T-helper 2 cell (primary cell): ENCODE measurements around the gene RAB37.

Source experiments
- DNase-seq, 5 experiments: peaks; one replicate each; pipeline versions ENCODE4 v3.0.0 to v3.0.0-alpha.2; 2012 to 2022

RAB37 gene

GRCh38 chr17:74763565-74764387 is 26.7 kb downstream of the RAB37 start:
- DNase-seq = no peak

GRCh38 chr17:74764751-74765286 is 27.8 kb downstream of the RAB37 start:
- no peak for DNase-seq

DNA sequence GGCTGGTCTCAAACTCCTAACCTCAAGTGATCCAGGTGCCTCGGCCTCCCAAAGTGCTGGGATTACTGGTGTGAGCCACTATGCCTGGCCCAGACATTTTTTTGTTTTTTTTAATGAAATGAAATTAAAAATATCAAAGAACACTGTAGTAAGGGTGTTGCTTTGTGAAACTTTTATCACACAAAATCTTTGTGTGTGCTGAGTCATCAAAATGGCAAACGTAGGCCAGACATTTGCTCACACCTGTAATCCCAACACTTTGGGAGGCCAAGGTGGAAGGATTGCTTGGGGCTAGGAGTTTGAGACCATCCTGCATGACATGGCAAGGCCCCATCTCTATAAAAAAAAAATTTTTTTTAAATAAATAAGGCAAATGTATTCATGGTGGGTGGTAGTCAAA is 29.4 kb downstream of the RAB37 start:
- DNase-seq = no peak

GRCh38 chr17:74767111-74767516 is 30.1 kb downstream of the RAB37 start:
- DNase-seq = no peak

- DNase-seq = no peak
These were observed 31.2 kb downstream of the RAB37 start for GRCh38 chr17:74768069-74768762.

- no peak for DNase-seq
These were observed 31.7 kb downstream of the RAB37 start for GRCh38 chr17:74768763-74769114.

DNA sequence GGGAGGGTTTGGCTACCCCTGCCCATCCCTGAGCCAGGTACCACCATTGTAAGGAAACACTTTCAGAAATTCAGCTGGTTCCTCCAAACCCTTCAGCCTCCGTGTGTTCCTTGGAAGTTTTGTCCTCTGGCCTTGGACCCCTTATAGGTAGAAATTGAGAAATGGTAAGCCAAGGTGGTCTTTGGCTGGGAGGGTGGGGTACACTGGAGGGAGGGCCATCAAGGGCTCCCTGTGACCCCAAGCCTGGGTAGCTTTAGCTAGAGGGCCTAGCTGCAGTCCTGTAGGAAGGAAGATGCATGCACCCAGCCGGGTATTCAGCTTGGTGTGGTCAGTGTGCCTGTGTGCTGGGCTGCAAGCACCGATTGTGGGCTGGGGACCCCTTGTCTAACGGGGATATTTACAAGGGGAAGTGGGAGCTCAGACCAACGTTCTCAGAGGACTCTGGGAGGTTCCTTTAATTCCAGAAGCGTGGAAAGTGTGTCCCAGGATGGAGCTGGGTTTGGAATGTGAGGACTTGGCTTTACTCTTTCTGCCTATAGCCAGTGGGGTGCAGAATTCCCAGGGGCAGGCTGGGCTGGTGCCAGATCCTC is 32.3 kb downstream of the RAB37 start:
- DNase-seq = no peak

- DNase-seq = no peak
These were observed 32.9 kb downstream of the RAB37 start for GRCh38 chr17:74769856-74770497.

- peak; percentile 47 to 77 (median 67) for DNase-seq
These were observed 33.7 kb downstream of the RAB37 start for GRCh38 chr17:74770498-74771318.

DNA sequence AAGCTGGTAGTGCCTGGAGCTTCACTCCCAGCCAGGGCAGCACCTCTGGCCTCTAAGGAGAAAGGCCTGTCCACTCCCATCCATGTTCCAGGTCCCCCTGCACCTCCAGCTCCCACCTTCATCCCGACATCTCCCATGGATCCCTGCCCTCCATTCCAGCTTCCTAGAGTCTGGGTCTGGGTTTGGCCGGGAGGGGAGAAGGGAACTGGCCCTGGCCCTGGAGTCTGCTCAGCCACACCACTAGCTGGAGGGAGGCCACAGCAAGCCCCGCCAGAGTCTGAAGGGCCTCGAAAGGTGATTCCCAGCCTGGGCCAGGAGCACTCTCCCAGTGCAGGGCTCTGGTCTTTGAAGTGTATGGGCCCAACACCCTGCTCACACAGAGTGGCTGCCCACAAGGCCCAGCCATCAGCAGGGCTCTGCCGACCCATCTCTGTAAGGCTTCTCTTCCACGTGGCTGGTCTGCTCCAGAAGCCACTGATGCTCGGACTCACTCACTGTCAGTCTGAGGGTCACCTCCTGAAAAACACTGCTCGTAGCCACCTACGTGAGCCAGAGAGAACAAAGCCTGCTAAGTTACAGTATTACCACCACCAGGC is 34.4 kb downstream of the RAB37 start:
- DNase-seq = no peak

- no peak for DNase-seq
These were observed 35.0 kb downstream of the RAB37 start for GRCh38 chr17:74772053-74772452.

GRCh38 chr17:74773414-74773813 is 36.4 kb downstream of the RAB37 start:
- DNase-seq = no peak

DNA sequence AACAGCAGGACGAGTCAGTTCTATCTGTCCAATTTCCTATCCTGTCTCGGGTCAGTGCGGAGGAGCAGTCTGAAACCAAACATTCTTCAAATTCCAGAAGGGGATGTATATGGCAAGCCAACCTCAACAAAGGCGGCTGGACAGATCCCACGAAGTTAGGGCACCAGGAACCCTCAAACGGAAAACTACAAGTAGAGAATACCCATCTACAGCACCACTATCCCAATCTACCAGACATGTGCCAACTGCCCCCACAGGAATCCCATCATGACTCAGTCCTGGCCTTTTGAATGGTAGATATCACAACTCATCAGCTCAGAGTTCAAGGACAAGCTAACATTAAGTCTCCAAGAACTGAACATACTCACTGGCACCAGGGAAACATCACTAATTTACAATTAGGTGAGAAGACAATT is 36.8 kb downstream of the RAB37 start:
- no peak for DNase-seq

- DNase-seq = no peak
These were observed 38.5 kb downstream of the RAB37 start for GRCh38 chr17:74775409-74776043.

DNA sequence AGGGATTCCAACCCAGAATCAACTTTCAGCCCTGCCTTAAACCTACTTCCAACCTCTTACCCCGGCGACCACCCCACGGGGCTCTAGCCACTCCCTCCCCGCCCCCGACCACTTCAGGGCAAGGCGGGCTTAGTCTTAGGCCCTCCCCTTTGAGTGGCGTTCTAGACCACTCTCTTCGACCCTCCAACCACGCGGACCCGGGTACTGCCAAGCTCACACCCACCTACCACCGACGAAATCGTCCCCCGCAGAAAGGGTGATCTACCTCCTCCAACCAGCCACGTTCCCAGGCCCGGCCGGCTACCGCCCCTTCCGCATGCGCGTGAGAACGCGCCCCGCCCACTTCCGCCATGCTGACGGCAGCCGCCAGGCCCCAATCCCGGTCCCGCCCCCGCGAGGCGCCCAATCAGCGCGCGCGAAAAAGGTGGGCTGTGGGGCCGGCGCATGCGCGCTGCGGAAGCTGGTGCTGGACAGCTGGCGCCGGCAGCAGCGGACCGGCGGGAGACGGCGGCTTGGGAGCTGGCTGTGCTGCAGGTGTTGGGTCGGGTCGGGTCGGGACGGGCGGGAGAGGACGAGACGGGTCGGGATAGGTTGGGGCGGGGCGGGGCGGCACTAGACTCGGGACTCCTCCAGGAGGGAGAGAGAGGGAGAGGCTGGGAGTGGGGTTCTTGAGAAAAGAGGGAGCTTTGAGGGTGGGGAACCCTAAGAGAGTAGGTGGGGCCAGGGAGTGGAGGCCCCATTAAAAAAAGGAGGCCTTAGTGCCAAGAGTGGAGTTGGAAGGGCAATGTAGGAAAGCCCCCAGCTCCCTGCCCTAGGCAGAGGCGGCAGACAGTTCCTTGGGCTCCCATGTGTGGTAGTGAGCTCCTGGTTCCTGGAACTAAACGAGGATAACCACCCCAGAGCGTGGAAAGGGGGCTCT is 39.2 kb downstream of the RAB37 start, which contains the start of gene NAT9:
NAT9 (minus strand) TSS at position 302 of the 919 bp plus-strand sequence. CDS start 647 bp downstream, outside the sequence.
- peak; percentile 96 to 99 (median 98) for DNase-seq

DNA sequence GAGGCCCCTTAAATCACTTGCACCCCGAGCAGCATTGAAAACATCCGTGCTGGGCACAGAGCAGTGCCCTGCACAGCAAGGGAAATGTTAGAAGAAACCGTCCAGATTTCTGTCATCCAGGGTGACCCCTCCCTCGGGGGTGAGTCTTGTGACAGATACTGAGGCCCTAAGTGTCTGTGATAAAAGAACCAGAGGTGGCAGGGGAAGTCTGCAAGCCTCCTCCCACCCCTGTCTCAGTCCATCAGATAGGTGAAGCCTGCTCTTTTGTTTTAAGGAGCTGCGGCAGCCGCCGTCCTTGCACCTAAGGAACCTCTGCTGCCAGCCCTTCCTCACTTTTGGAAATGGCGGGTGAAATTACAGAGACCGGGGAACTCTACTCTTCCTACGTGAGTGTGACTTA is 39.9 kb downstream of the RAB37 start:
- DNase-seq = peak in 1 of 5 experiments; percentile 39

- DNase-seq = no peak
These were observed 41.0 kb downstream of the RAB37 start for GRCh38 chr17:74777901-74778515.

GRCh38 chr17:74778960-74779359 is 41.9 kb downstream of the RAB37 start:
- no peak for DNase-seq

GRCh38 chr17:74779501-74779900 is 42.4 kb downstream of the RAB37 start:
- DNase-seq = no peak
